Astrocyte (in vitro differentiated cells and primary cell): ENCODE results near the gene ERMAP. TPM values are rescaled to one million over a fixed set of nuclear protein-coding genes. Genes with fewer than 3 reads are reported as not detected.

Source experiments
- DNase-seq: peaks from one replicate; pipeline ENCODE4 v3.0.0-alpha.2; 2010; ENCODE audit warnings: low read depth
- FAIRE-seq: peaks from 2 replicates; lab custom pipeline; 2011; peaks lifted over from hg19 to GRCh38; lab: Jason Lieb, UNC
- H2AFZ ChIP-seq: 2 replicates; pipeline ENCODE4 v1.6.0; 2012; ENCODE audit warnings: low read depth, low read length, inconsistent platforms
- H3K27ac ChIP-seq: 2 replicates; pipeline ENCODE4 v1.5.1; 2011; ENCODE audit warnings: low read depth, low read length, inconsistent platforms
- H3K27me3 ChIP-seq: 2 replicates; pipeline ENCODE4 v1.6.0; 2011; ENCODE audit warnings: low read length, inconsistent platforms; ENCODE audit not compliant: insufficient read depth
- H3K36me3 ChIP-seq: 2 replicates; pipeline ENCODE4 v1.5.1; 2011; ENCODE audit warnings: low read length, inconsistent platforms; ENCODE audit not compliant: insufficient read depth
- H3K4me1 ChIP-seq: 2 replicates; pipeline ENCODE4 v1.5.1; 2011; ENCODE audit warnings: low read length, inconsistent platforms; ENCODE audit not compliant: insufficient read depth
- H3K4me2 ChIP-seq: 2 replicates; pipeline ENCODE4 v1.6.0; 2012; ENCODE audit warnings: low read length, inconsistent platforms
- H3K4me3 ChIP-seq: 2 replicates; pipeline ENCODE4 v1.5.1; 2011; ENCODE audit warnings: low read depth, mild to moderate bottlenecking, low read length, inconsistent platforms; ENCODE audit not compliant: insufficient read depth
- H3K79me2 ChIP-seq: 2 replicates; pipeline ENCODE4 v1.6.0; 2012; ENCODE audit warnings: mild to moderate bottlenecking, low read length, inconsistent platforms; ENCODE audit not compliant: insufficient read depth
- H3K9ac ChIP-seq: 2 replicates; pipeline ENCODE4 v1.6.0; 2012; ENCODE audit warnings: mild to moderate bottlenecking, low read length, inconsistent platforms
- H3K9me3 ChIP-seq: 2 replicates; pipeline ENCODE4 v1.5.1; 2012; ENCODE audit warnings: low read depth, mild to moderate bottlenecking, low read length, inconsistent platforms; ENCODE audit not compliant: insufficient read depth
- H4K20me1 ChIP-seq: 2 replicates; pipeline ENCODE4 v1.6.0; 2012; ENCODE audit warnings: low read length, inconsistent platforms; ENCODE audit not compliant: insufficient read depth
- H3K27ac Mint-ChIP-seq: one replicate; pipeline ENCODE4 v1.8.0; 2021; ENCODE audit warnings: mild to moderate bottlenecking, mixed read lengths; ENCODE audit not compliant: unreplicated experiment
- H3K27me3 Mint-ChIP-seq: one replicate; pipeline ENCODE4 v1.8.0; 2021; ENCODE audit warnings: low read depth, mixed read lengths; ENCODE audit not compliant: unreplicated experiment
- H3K36me3 Mint-ChIP-seq: one replicate; pipeline ENCODE4 v1.8.0; 2021; ENCODE audit warnings: low read depth, mixed read lengths; ENCODE audit not compliant: unreplicated experiment
- H3K4me1 Mint-ChIP-seq: one replicate; pipeline ENCODE4 v1.8.0; 2021; ENCODE audit warnings: low read depth, mixed read lengths; ENCODE audit not compliant: unreplicated experiment
- H3K4me3 Mint-ChIP-seq: one replicate; pipeline ENCODE4 v1.8.0; 2021; ENCODE audit warnings: mild to moderate bottlenecking, moderate library complexity, mixed read lengths; ENCODE audit not compliant: unreplicated experiment
- H3K9me3 Mint-ChIP-seq: one replicate; pipeline ENCODE4 v1.8.0; 2021; ENCODE audit warnings: mild to moderate bottlenecking, mixed read lengths; ENCODE audit not compliant: unreplicated experiment
- CTCF ChIP-seq: IDR thresholded peaks from 2 replicates; pipeline ENCODE4 v1.5.1; 2011; ENCODE audit warnings: low read depth, mild to moderate bottlenecking, inconsistent platforms, low read length, moderate library complexity; ENCODE audit not compliant: insufficient read depth
- EZH2 ChIP-seq: IDR thresholded peaks from 2 replicates; pipeline ENCODE4 v1.6.1; 2012; ENCODE audit warnings: mild to moderate bottlenecking, low read length, inconsistent platforms; ENCODE audit not compliant: insufficient read depth
- total RNA-seq: library from RNA; stranded (reverse); gene quantifications from 2 replicates; pipeline ENCODE4 v1.2.1, GENCODE V29; 2021

The ERMAP gene
- total RNA-seq, 1 donor from 2014 or later, result 8.9 TPM

GRCh38 chr1:42831273-42831672 is 14.4 kb downstream of the ERMAP start:
- TF ChIP-seq EZH2 (no peak), CTCF (no peak)
- no peaks in the 10 kb centered on the region for H3K9me3 Mint-ChIP-seq
- Histone ChIP-seq H3K79me2 (no peaks in the 10 kb centered on the region), H4K20me1 (no peaks in the 10 kb centered on the region), H2AFZ (no peak overlapping the region), H3K36me3 (peaks cover 4% of the 10 kb centered on the region), H3K9me3 (no peaks in the 10 kb centered on the region), H3K27me3 (no peaks in the 10 kb centered on the region), H3K4me1 (no peaks in the 10 kb centered on the region), H3K4me3 (no peak overlapping the region), H3K9ac (no peak overlapping the region), H3K27ac (no peak overlapping the region), H3K4me2 (no peak overlapping the region)
- H3K4me1 Mint-ChIP-seq, result no peaks in the 10 kb centered on the region
- H3K27me3 Mint-ChIP-seq, result peaks cover 6% of the 10 kb centered on the region
- H3K4me3 Mint-ChIP-seq, result no peak overlapping the region
- peaks cover 18% of the 10 kb centered on the region for H3K36me3 Mint-ChIP-seq
- FAIRE-seq, result no peak
- DNase-seq, result no peak
- H3K27ac Mint-ChIP-seq, result no peak overlapping the region

GRCh38 chr1:42832641-42833240 is 15.8 kb downstream of the ERMAP start:
- H3K27ac ChIP-seq, result no peak overlapping the region
- TF ChIP-seq CTCF, result no peak
- TF ChIP-seq EZH2, result no peak
- H3K4me2 ChIP-seq, result no peak overlapping the region
- H3K27ac Mint-ChIP-seq, result no peak overlapping the region
- no peaks in the 10 kb centered on the region for H3K4me1 Mint-ChIP-seq
- H3K27me3 ChIP-seq, result no peaks in the 10 kb centered on the region
- peaks cover 4% of the 10 kb centered on the region for H3K36me3 ChIP-seq
- H3K36me3 Mint-ChIP-seq, result peaks cover 19% of the 10 kb centered on the region
- no peaks in the 10 kb centered on the region for H3K9me3 Mint-ChIP-seq
- H3K79me2 ChIP-seq, result no peaks in the 10 kb centered on the region
- H3K9ac ChIP-seq, result no peak overlapping the region
- no peaks in the 10 kb centered on the region for H4K20me1 ChIP-seq
- FAIRE-seq, result no peak
- H3K27me3 Mint-ChIP-seq, result peaks cover 6% of the 10 kb centered on the region
- no peak overlapping the region for H3K4me3 Mint-ChIP-seq
- H3K4me3 ChIP-seq, result no peak overlapping the region
- no peaks in the 10 kb centered on the region for H3K4me1 ChIP-seq
- DNase-seq, result no peak
- no peaks in the 10 kb centered on the region for H3K9me3 ChIP-seq
- no peak overlapping the region for H2AFZ ChIP-seq

GRCh38 chr1:42833981-42834380 is 17.1 kb downstream of the ERMAP start:
- Histone ChIP-seq H3K79me2 (no peaks in the 10 kb centered on the region), H3K27ac (no peak overlapping the region), H3K36me3 (peaks cover 2% of the 10 kb centered on the region), H3K9ac (no peak overlapping the region), H3K4me1 (no peaks in the 10 kb centered on the region), H3K27me3 (no peaks in the 10 kb centered on the region), H3K4me3 (no peak overlapping the region), H2AFZ (no peak overlapping the region), H3K9me3 (no peaks in the 10 kb centered on the region), H3K4me2 (no peak overlapping the region), H4K20me1 (no peaks in the 10 kb centered on the region)
- Mint-ChIP-seq H3K36me3 (peaks cover 23% of the 10 kb centered on the region), H3K27ac (no peak overlapping the region), H3K27me3 (peaks cover 6% of the 10 kb centered on the region), H3K9me3 (no peaks in the 10 kb centered on the region), H3K4me3 (peak overlapping the region; percentile 54), H3K4me1 (no peaks in the 10 kb centered on the region)
- TF ChIP-seq EZH2 (no peak), CTCF (no peak)
- FAIRE-seq, result no peak
- no peak for DNase-seq
